ENCODE measurements around the gene LAMB4. TPM values are rescaled to one million over a fixed set of nuclear protein-coding genes. Genes with fewer than 3 reads are reported as not detected.

Gene LAMB4
- total and polyA plus RNA-seq, 2 donors, result 0.42 to 0.52 TPM

GRCh38 chr7:108079648-108080591 is 50.2 kb downstream of the LAMB4 start:
- DNase-seq (ENCODE audit: low read depth in 6 of 9, low spot score in 9 of 9), result no peak
- H3K4me3 ChIP-seq (ENCODE audit: low read length in 2 of 2), result no peak overlapping the region
- no peaks in the 10 kb centered on the region for H3K36me3 ChIP-seq (ENCODE audit: control insufficient read depth in 2 of 2, insufficient read depth in 2 of 2, low read length in 1 of 2)
- H3K27me3 ChIP-seq (ENCODE audit: control insufficient read depth in 2 of 2, insufficient read depth in 1 of 2, low read length in 1 of 2), result no peaks in the 10 kb centered on the region
- H3K4me1 ChIP-seq (ENCODE audit: control insufficient read depth in 2 of 2, insufficient read depth in 2 of 2, low read length in 2 of 2), result no peaks in the 10 kb centered on the region
- WGBS, result 96% methylated on average over 9 of the region's 9 CpGs
- H3K27ac ChIP-seq (ENCODE audit: low read depth in 1 of 2, low read length in 1 of 2), result no peak overlapping the region
- no peaks in the 10 kb centered on the region for H3K9me3 ChIP-seq (ENCODE audit: control insufficient read depth in 2 of 2, insufficient read depth in 1 of 2, low read length in 1 of 2)

- no peaks in the 10 kb centered on the region for H3K9me3 ChIP-seq (ENCODE audit: control insufficient read depth in 2 of 2, insufficient read depth in 1 of 2, low read length in 1 of 2)
- no peaks in the 10 kb centered on the region for H3K27me3 ChIP-seq (ENCODE audit: control insufficient read depth in 2 of 2, insufficient read depth in 1 of 2, low read length in 1 of 2)
- no peaks in the 10 kb centered on the region for H3K36me3 ChIP-seq (ENCODE audit: control insufficient read depth in 2 of 2, insufficient read depth in 2 of 2, low read length in 1 of 2)
- H3K4me1 ChIP-seq (ENCODE audit: control insufficient read depth in 2 of 2, insufficient read depth in 2 of 2, low read length in 2 of 2), result no peaks in the 10 kb centered on the region
- no peak for DNase-seq (ENCODE audit: low read depth in 6 of 9, low spot score in 9 of 9)
- 98% methylated on average over 1 of the region's 1 CpG for WGBS
- H3K4me3 ChIP-seq (ENCODE audit: low read length in 2 of 2), result no peak overlapping the region
- no peak overlapping the region for H3K27ac ChIP-seq (ENCODE audit: low read depth in 1 of 2, low read length in 1 of 2)
Measured at GRCh38 chr7:108079276-108079647, 50.9 kb downstream of the LAMB4 start.

GRCh38 chr7:108078691-108079090 is 51.5 kb downstream of the LAMB4 start:
- whole genome bisulfite sequencing, result 84% methylated on average over 1 of the region's 1 CpG
- H3K27ac ChIP-seq (ENCODE audit: low read depth in 1 of 2, low read length in 1 of 2), result no peak overlapping the region

GRCh38 chr7:108078211-108078673 is 51.9 kb downstream of the LAMB4 start:
- 90% methylated on average over 1 of the region's 1 CpG for WGBS
- Histone ChIP-seq H3K4me3 (ENCODE audit: low read length in 2 of 2) (no peak overlapping the region), H3K9me3 (ENCODE audit: control insufficient read depth in 2 of 2, insufficient read depth in 1 of 2, low read length in 1 of 2) (no peaks in the 10 kb centered on the region), H3K27me3 (ENCODE audit: control insufficient read depth in 2 of 2, insufficient read depth in 1 of 2, low read length in 1 of 2) (no peaks in the 10 kb centered on the region), H3K36me3 (ENCODE audit: control insufficient read depth in 2 of 2, insufficient read depth in 2 of 2, low read length in 1 of 2) (no peaks in the 10 kb centered on the region), H3K4me1 (ENCODE audit: control insufficient read depth in 2 of 2, insufficient read depth in 2 of 2, low read length in 2 of 2) (no peaks in the 10 kb centered on the region), H3K27ac (ENCODE audit: low read depth in 1 of 2, low read length in 1 of 2) (no peak overlapping the region)
- no peak for DNase-seq (ENCODE audit: low read depth in 6 of 9, low spot score in 9 of 9)

More at GRCh38 chr7:108078691-108079090, 51.5 kb downstream of the LAMB4 start:
- Histone ChIP-seq H3K36me3 (ENCODE audit: control insufficient read depth in 2 of 2, insufficient read depth in 2 of 2, low read length in 1 of 2) (no peaks in the 10 kb centered on the region), H3K4me1 (ENCODE audit: control insufficient read depth in 2 of 2, insufficient read depth in 2 of 2, low read length in 2 of 2) (no peaks in the 10 kb centered on the region), H3K27me3 (ENCODE audit: control insufficient read depth in 2 of 2, insufficient read depth in 1 of 2, low read length in 1 of 2) (no peaks in the 10 kb centered on the region), H3K9me3 (ENCODE audit: control insufficient read depth in 2 of 2, insufficient read depth in 1 of 2, low read length in 1 of 2) (no peaks in the 10 kb centered on the region), H3K4me3 (ENCODE audit: low read length in 2 of 2) (no peak overlapping the region)
- no peak for DNase-seq (ENCODE audit: low read depth in 6 of 9, low spot score in 9 of 9)

GRCh38 chr7:108077709-108078108 is 52.5 kb downstream of the LAMB4 start:
- no peaks in the 10 kb centered on the region for H3K36me3 ChIP-seq (ENCODE audit: control insufficient read depth in 2 of 2, insufficient read depth in 2 of 2, low read length in 1 of 2)
- no peak overlapping the region for H3K4me3 ChIP-seq (ENCODE audit: low read length in 2 of 2)
- no peaks in the 10 kb centered on the region for H3K27me3 ChIP-seq (ENCODE audit: control insufficient read depth in 2 of 2, insufficient read depth in 1 of 2, low read length in 1 of 2)
- H3K4me1 ChIP-seq (ENCODE audit: control insufficient read depth in 2 of 2, insufficient read depth in 2 of 2, low read length in 2 of 2), result no peaks in the 10 kb centered on the region
- WGBS, result 72% methylated on average over 3 of the region's 3 CpGs
- DNase-seq (ENCODE audit: low read depth in 6 of 9, low spot score in 9 of 9), result no peak
- H3K27ac ChIP-seq (ENCODE audit: low read depth in 1 of 2, low read length in 1 of 2), result no peak overlapping the region
- no peaks in the 10 kb centered on the region for H3K9me3 ChIP-seq (ENCODE audit: control insufficient read depth in 2 of 2, insufficient read depth in 1 of 2, low read length in 1 of 2)

GRCh38 chr7:108076156-108076555 is 54.0 kb downstream of the LAMB4 start:
- Histone ChIP-seq H3K36me3 (ENCODE audit: control insufficient read depth in 2 of 2, insufficient read depth in 2 of 2, low read length in 1 of 2) (no peaks in the 10 kb centered on the region), H3K27ac (ENCODE audit: low read depth in 1 of 2, low read length in 1 of 2) (no peak overlapping the region), H3K27me3 (ENCODE audit: control insufficient read depth in 2 of 2, insufficient read depth in 1 of 2, low read length in 1 of 2) (no peaks in the 10 kb centered on the region), H3K9me3 (ENCODE audit: control insufficient read depth in 2 of 2, insufficient read depth in 1 of 2, low read length in 1 of 2) (no peaks in the 10 kb centered on the region), H3K4me3 (ENCODE audit: low read length in 2 of 2) (no peak overlapping the region), H3K4me1 (ENCODE audit: control insufficient read depth in 2 of 2, insufficient read depth in 2 of 2, low read length in 2 of 2) (no peaks in the 10 kb centered on the region)
- DNase-seq (ENCODE audit: low read depth in 6 of 9, low spot score in 9 of 9), result no peak

- no peaks in the 10 kb centered on the region for H3K9me3 ChIP-seq (ENCODE audit: control insufficient read depth in 2 of 2, insufficient read depth in 1 of 2, low read length in 1 of 2)
- H3K27me3 ChIP-seq (ENCODE audit: control insufficient read depth in 2 of 2, insufficient read depth in 1 of 2, low read length in 1 of 2), result no peaks in the 10 kb centered on the region
- H3K36me3 ChIP-seq (ENCODE audit: control insufficient read depth in 2 of 2, insufficient read depth in 2 of 2, low read length in 1 of 2), result no peaks in the 10 kb centered on the region
- no peak overlapping the region for H3K27ac ChIP-seq (ENCODE audit: low read depth in 1 of 2, low read length in 1 of 2)
- no peak for DNase-seq (ENCODE audit: low read depth in 6 of 9, low spot score in 9 of 9)
- H3K4me1 ChIP-seq (ENCODE audit: control insufficient read depth in 2 of 2, insufficient read depth in 2 of 2, low read length in 2 of 2), result no peaks in the 10 kb centered on the region
- H3K4me3 ChIP-seq (ENCODE audit: low read length in 2 of 2), result no peak overlapping the region
- WGBS, result 86% methylated on average over 3 of the region's 3 CpGs
Measured at GRCh38 chr7:108073305-108074070, 56.7 kb downstream of the LAMB4 start.

GRCh38 chr7:108072739-108073138 is 57.4 kb downstream of the LAMB4 start:
- Histone ChIP-seq H3K4me3 (ENCODE audit: low read length in 2 of 2) (no peak overlapping the region), H3K4me1 (ENCODE audit: control insufficient read depth in 2 of 2, insufficient read depth in 2 of 2, low read length in 2 of 2) (no peaks in the 10 kb centered on the region), H3K27ac (ENCODE audit: low read depth in 1 of 2, low read length in 1 of 2) (no peak overlapping the region), H3K27me3 (ENCODE audit: control insufficient read depth in 2 of 2, insufficient read depth in 1 of 2, low read length in 1 of 2) (no peaks in the 10 kb centered on the region), H3K9me3 (ENCODE audit: control insufficient read depth in 2 of 2, insufficient read depth in 1 of 2, low read length in 1 of 2) (no peaks in the 10 kb centered on the region), H3K36me3 (ENCODE audit: control insufficient read depth in 2 of 2, insufficient read depth in 2 of 2, low read length in 1 of 2) (no peaks in the 10 kb centered on the region)
- WGBS, result 93% methylated on average over 2 of the region's 2 CpGs
- no peak for DNase-seq (ENCODE audit: low read depth in 6 of 9, low spot score in 9 of 9)

- no peak overlapping the region for H3K4me3 ChIP-seq (ENCODE audit: low read length in 2 of 2)
- H3K27me3 ChIP-seq (ENCODE audit: control insufficient read depth in 2 of 2, insufficient read depth in 1 of 2, low read length in 1 of 2), result no peaks in the 10 kb centered on the region
- no peaks in the 10 kb centered on the region for H3K4me1 ChIP-seq (ENCODE audit: control insufficient read depth in 2 of 2, insufficient read depth in 2 of 2, low read length in 2 of 2)
- 98% methylated on average over 2 of the region's 2 CpGs for WGBS
- H3K9me3 ChIP-seq (ENCODE audit: control insufficient read depth in 2 of 2, insufficient read depth in 1 of 2, low read length in 1 of 2), result no peaks in the 10 kb centered on the region
- no peaks in the 10 kb centered on the region for H3K36me3 ChIP-seq (ENCODE audit: control insufficient read depth in 2 of 2, insufficient read depth in 2 of 2, low read length in 1 of 2)
- no peak for DNase-seq (ENCODE audit: low read depth in 6 of 9, low spot score in 9 of 9)
- H3K27ac ChIP-seq (ENCODE audit: low read depth in 1 of 2, low read length in 1 of 2), result no peak overlapping the region
Measured at GRCh38 chr7:108072116-108072515, 58.0 kb downstream of the LAMB4 start.
